PC-9 (cell line): ENCODE data around the gene MAOB.

Experiments used
- CTCF ChIP-seq: fragments of 200-600 bp; sonication (generic); conservative IDR thresholded peaks from 2 replicates; pipeline ENCODE4 v1.6.1; 2017; ENCODE audit warnings: mixed run types, antibody characterized with exemption, mild to moderate bottlenecking, moderate library complexity
- EZH2 ChIP-seq: fragments of 200-600 bp; sonication (generic); IDR thresholded peaks from 2 replicates; pipeline ENCODE4 v1.8.0; 2017; ENCODE audit warnings: antibody characterized with exemption, low read depth

- no peak for TF ChIP-seq CTCF
- no peak for TF ChIP-seq EZH2
Observed at GRCh38 chrX:43718081-43718480, 164.2 kb downstream of the MAOB start.
